Upper lobe of left lung (tissue), 4 donors: ENCODE data around the gene MC1R.

ENCODE experiments used
- EP300 ChIP-seq, 4 donors: sonication (generic); formaldehyde crosslinking; IDR thresholded peaks; one replicate each; pipeline ENCODE4 v1.5.1; 2017; ENCODE audit warnings: antibody characterized with exemption in 4 of 4, control low read depth in 2 of 4
- POLR2A ChIP-seq, 4 donors: fragments of 450-650 bp; IDR thresholded peaks; one replicate each; pipeline ENCODE4 v1.5.1; 2016 to 2017; ENCODE audit warnings: antibody characterized with exemption in 4 of 4, mild to moderate bottlenecking in 2 of 4
- POLR2AphosphoS5 ChIP-seq, 2 donors: sonication (generic); formaldehyde crosslinking; IDR thresholded peaks; one replicate each; pipeline ENCODE4 v1.5.1; 2017; ENCODE audit warnings: antibody characterized with exemption in 2 of 2
- TF ChIP-seq, protein P1 (sequence below), 6 experiments: fragments of 450-650 bp in 4 of 6; fragments of 200-600 bp in 2 of 6; sonication (generic) in 2 of 6; IDR thresholded peaks; one replicate each; pipeline ENCODE4 v1.5.1; 2016 to 2019; ENCODE audit warnings: antibody characterized with exemption in 6 of 6

GRCh38 chr16:89895482-89896250, 23.0 kb upstream of the MC1R start:
- TF ChIP-seq, protein P1, sequence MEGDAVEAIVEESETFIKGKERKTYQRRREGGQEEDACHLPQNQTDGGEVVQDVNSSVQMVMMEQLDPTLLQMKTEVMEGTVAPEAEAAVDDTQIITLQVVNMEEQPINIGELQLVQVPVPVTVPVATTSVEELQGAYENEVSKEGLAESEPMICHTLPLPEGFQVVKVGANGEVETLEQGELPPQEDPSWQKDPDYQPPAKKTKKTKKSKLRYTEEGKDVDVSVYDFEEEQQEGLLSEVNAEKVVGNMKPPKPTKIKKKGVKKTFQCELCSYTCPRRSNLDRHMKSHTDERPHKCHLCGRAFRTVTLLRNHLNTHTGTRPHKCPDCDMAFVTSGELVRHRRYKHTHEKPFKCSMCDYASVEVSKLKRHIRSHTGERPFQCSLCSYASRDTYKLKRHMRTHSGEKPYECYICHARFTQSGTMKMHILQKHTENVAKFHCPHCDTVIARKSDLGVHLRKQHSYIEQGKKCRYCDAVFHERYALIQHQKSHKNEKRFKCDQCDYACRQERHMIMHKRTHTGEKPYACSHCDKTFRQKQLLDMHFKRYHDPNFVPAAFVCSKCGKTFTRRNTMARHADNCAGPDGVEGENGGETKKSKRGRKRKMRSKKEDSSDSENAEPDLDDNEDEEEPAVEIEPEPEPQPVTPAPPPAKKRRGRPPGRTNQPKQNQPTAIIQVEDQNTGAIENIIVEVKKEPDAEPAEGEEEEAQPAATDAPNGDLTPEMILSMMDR (IDR thresholded peaks at IDR 0.05) = no peak
- TF ChIP-seq POLR2A (IDR thresholded peaks at IDR 0.05) (no peak), EP300 (IDR thresholded peaks at IDR 0.05) (no peak), POLR2AphosphoS5 (IDR thresholded peaks at IDR 0.05) (no peak)
